Central memory CD8-positive, alpha-beta T cell (primary cell): ENCODE data around the gene DNAH11.
"Not testable (repeated sequence)": the region's sequence is repeated elsewhere in the genome, so short reads cannot be mapped to it uniquely, and the experiment has no call there.

ENCODE experiments used
- ATAC-seq: fragments of 150-1000 bp; cut with Tn5 transposase; replicated peaks from 2 replicates; pipeline ENCODE4 v1.10.0; 2022; ENCODE audit warnings: mild to moderate bottlenecking, moderate FRiP score, moderate number of reproducible peaks; ENCODE audit not compliant: poor library complexity, severe bottlenecking; ENCODE audit errors: extremely low read depth
- DNase-seq, 2 donors: peaks; one replicate each; pipeline ENCODE4 v3.0.0; 2021; ENCODE audit warnings: low spot score in 2 of 2
- H3K27ac Mint-ChIP-seq: one replicate; pipeline ENCODE4 v1.8.0; 2022; ENCODE audit warnings: low read depth, mild to moderate bottlenecking, moderate library complexity, mixed read lengths
- H3K27me3 Mint-ChIP-seq: one replicate; pipeline ENCODE4 v1.8.0; 2022; ENCODE audit warnings: mixed read lengths
- H3K36me3 Mint-ChIP-seq: one replicate; pipeline ENCODE4 v1.8.0; 2022; ENCODE audit warnings: mild to moderate bottlenecking, moderate library complexity, mixed read lengths; ENCODE audit not compliant: insufficient read depth
- H3K4me1 Mint-ChIP-seq: one replicate; pipeline ENCODE4 v1.8.0; 2022; ENCODE audit warnings: mixed read lengths
- H3K4me3 Mint-ChIP-seq: one replicate; pipeline ENCODE4 v1.8.0; 2022; ENCODE audit warnings: mild to moderate bottlenecking, moderate library complexity, mixed read lengths
- H3K9me3 Mint-ChIP-seq: one replicate; pipeline ENCODE4 v1.8.0; 2022; ENCODE audit warnings: mixed read lengths

The DNAH11 gene

DNA sequence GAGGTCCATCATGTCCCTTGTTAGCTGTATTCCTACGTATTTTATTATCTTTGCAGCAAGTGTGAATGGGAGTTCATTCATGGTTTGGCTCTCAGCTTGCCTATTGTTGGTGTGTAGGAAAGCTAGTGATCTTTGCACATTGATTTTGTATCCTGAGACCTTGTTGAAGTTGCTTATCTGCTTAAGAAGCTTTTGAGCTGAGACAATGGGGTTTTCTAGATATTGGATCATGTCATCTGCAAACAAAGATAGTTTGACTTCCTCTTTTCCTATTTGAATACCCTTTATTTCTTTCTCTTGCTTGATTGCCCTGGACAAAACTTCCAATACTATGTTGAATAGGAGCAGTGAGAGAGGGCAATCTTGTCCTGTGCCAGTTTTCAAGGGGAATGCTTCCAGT, 10.4 kb upstream of the DNAH11 start:
- not testable (repeated sequence) for H3K36me3 Mint-ChIP-seq, H3K4me3 Mint-ChIP-seq, H3K27ac Mint-ChIP-seq, DNase-seq, H3K9me3 Mint-ChIP-seq, ATAC-seq, H3K4me1 Mint-ChIP-seq, H3K27me3 Mint-ChIP-seq

DNA sequence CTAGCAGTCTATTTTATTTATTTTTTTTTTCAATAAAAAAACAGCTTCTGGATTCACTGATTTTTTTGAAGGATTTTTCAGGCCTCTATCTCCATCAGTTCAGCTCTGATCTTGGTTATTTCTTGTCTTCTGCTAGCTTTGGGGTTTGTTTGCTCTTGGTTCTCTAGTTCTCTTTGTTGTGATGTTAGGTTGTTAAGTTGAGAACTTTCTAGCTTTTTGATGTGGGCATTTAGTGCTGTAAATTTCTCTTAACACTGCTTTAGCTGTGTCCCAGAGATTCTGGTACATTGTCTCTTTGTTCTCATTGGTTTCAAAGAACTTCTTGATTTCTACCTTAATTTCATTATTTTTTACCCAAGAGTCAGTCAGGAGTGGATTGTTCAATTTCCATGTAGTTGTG, 9.2 kb upstream of the DNAH11 start:
- H3K27ac Mint-ChIP-seq, H3K4me1 Mint-ChIP-seq, H3K9me3 Mint-ChIP-seq, ATAC-seq, H3K4me3 Mint-ChIP-seq, H3K36me3 Mint-ChIP-seq, DNase-seq: not testable (repeated sequence)
- peaks cover 16% of the 10 kb centered on the region for H3K27me3 Mint-ChIP-seq

DNA sequence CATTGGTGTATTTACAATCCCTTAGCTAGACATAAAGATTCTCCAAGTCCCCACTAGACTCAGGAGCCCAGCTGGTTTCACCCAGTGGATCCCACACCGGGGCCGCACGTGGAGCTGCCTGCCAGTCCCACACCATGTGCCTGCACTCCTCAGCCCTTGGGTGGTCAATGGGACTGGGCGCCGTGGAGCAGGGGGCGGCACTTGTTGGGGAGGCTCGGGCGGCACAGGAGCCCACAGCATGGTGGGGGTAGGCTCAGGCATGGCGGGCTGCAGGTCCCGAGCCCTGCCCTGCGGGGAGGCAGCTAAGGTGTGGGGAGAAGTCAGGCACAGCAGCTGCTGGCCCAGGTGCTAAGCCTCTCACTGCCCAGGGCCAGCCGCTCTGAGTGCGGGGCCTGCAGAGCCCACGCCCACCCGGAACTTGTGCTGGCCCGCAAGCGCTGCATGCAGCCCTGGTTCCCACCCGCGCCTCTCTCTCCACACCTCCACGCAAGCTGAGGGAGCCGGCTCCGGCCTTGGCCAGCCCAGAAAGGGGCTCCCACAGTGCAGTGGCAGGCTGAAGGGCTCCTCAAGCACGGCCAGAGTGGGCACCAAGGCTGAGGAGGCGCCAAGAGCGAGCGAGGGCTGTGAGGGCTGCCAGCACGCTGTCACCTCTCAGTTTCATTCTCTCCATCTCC, 6.3 kb upstream of the DNAH11 start:
- H3K4me3 Mint-ChIP-seq, H3K9me3 Mint-ChIP-seq, H3K36me3 Mint-ChIP-seq, ATAC-seq, DNase-seq, H3K27ac Mint-ChIP-seq, H3K4me1 Mint-ChIP-seq: not testable (repeated sequence)
- H3K27me3 Mint-ChIP-seq: peaks cover 45% of the 10 kb centered on the region

DNA sequence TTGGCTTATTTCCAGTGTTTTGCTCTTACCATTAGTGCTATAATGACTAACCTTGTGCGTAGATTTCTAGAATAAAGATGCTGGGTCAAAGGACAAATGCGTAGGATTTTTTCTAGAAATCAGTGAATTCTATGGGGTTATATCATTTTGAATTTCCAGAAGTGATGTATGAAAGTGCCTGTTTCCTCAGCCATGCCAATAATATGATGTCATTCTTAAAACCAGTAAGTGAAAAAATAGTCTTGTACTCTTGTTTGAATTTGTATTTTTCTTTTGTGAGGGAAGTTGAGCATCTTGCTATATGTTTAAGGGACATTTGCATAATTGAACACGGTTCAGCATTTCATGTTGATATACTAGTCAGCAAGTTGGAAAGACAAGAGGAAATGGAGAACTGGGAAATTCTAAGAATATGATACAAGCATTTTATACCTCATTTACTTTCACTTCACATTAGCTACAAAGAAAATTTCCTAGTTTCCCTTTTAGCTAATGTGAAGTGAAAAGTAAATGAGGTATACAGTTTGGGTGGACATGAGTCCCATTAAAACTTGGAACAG, 3.8 kb upstream of the DNAH11 start:
- H3K27ac Mint-ChIP-seq: no peak overlapping the region
- H3K27me3 Mint-ChIP-seq: peaks cover 68% of the 10 kb centered on the region
- no peak for ATAC-seq
- peaks cover 2% of the 10 kb centered on the region for H3K4me1 Mint-ChIP-seq
- no peak for DNase-seq
- no peaks in the 10 kb centered on the region for H3K36me3 Mint-ChIP-seq
- H3K9me3 Mint-ChIP-seq: no peaks in the 10 kb centered on the region
- H3K4me3 Mint-ChIP-seq: no peak overlapping the region

DNA sequence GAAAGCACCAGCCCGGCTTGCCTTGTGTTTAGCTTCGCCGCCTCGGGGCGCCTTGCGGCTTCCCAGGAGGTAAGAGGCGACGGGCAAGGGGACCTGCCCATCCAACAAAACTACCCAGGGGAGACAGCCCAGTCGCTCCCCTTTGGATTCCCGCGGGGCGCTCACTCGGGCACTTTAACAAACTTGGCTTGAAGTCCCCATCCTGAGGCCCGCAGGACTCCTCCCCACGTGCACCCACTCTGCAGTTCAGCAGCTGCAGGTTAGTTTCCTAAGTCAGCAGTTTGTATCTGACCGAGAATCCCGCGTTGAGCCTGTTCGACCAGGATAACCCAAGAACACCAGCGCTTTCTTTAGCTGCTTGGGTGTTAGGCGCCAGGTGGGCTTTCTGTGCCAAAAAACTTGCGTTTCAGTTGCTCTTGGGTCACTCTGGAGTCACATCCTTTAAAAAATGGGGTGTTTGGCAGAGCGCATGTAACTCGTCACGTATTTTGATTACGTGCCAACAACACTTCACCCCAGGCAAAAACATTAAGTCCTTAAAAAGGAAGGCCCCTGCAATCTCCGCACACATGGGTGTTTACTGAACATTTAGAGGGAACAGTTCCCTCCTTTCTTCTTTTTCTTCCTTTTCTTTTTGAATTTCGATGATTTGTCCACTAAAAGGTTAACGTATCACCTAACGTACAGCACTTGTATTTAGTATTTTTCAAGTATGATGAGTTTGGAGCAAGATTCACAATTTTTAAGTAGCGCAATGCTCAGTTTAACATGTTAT, 876 bp downstream of the DNAH11 start:
- peaks cover 81% of the 10 kb centered on the region for H3K27me3 Mint-ChIP-seq
- no peak for DNase-seq
- H3K4me3 Mint-ChIP-seq: peak overlapping the region; percentile 43
- no peaks in the 10 kb centered on the region for H3K9me3 Mint-ChIP-seq
- H3K36me3 Mint-ChIP-seq: no peaks in the 10 kb centered on the region
- no peak for ATAC-seq
- H3K27ac Mint-ChIP-seq: no peak overlapping the region
- peaks cover 5% of the 10 kb centered on the region for H3K4me1 Mint-ChIP-seq

DNA sequence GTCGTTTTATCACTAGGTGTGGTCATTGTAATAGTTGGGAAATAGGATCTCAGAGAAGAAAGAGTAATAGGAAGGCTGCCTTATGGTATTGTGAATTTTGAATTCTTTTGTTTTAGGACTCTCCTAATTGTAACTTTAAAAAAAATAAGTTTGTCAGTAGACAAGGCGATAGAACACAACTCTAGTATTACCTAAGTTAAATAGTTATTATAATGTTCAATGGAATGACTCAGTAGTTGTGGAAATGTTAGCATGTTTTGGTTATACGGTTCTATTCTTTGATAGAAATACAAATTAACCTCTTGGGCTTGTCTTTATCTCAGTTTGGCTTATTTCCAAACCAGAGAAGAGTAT, 1.4 kb downstream of the DNAH11 start:
- ATAC-seq: no peak
- peaks cover 81% of the 10 kb centered on the region for H3K27me3 Mint-ChIP-seq

DNA sequence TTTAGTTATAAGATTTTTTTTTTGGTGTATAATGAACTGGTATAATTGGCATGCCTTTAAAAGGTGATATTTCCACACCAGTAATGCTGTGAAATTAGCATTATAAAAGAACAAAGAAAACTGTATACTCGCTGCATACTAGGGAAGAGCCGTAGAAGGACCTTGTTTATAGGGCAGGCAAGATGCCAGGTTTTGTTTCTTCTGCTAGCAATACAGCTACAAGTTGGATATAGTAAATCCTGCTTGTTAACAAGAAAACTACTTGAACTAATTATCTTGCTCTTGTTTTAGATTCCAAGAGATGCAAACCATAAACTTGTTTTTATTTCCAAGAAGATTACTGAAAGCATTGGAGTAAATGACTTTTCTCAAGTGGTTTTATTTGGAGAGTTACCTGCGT, 1.9 kb downstream of the DNAH11 start:
- Mint-ChIP-seq H3K27ac (no peak overlapping the region), H3K36me3 (no peaks in the 10 kb centered on the region), H3K27me3 (peaks cover 81% of the 10 kb centered on the region), H3K9me3 (no peaks in the 10 kb centered on the region), H3K4me3 (no peak overlapping the region), H3K4me1 (peaks cover 5% of the 10 kb centered on the region)
- DNase-seq (no peak), ATAC-seq (no peak)

More for the DNA sequence above, 1.4 kb downstream of the DNAH11 start:
- Mint-ChIP-seq H3K27ac (no peak overlapping the region), H3K4me3 (peak overlapping the region; percentile 6), H3K36me3 (no peaks in the 10 kb centered on the region), H3K9me3 (no peaks in the 10 kb centered on the region), H3K4me1 (peaks cover 5% of the 10 kb centered on the region)
- DNase-seq: no peak

DNA sequence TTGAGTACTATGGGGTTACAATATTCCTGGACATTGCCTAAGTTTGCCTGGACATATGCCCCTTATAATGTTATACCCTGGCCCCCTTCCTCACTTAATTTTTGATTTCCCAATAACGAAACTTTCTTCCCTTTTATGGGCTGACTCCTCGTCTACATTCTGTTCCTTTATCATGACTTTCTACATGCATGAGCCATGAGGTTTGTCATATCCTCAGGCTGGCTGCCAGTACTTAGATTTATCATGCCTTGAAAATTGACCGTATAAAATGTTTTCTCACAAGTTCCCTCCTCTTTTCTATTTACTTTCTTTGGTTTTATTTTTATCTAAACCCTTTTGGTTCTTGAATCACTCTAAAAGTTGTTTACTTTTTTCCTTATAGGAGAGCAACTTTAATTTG, 4.7 kb downstream of the DNAH11 start:
- Mint-ChIP-seq H3K4me3 (no peak overlapping the region), H3K27ac (no peak overlapping the region), H3K27me3 (peaks cover 71% of the 10 kb centered on the region), H3K4me1 (peaks cover 5% of the 10 kb centered on the region), H3K9me3 (no peaks in the 10 kb centered on the region), H3K36me3 (no peaks in the 10 kb centered on the region)
- DNase-seq: no peak
- no peak for ATAC-seq

DNA sequence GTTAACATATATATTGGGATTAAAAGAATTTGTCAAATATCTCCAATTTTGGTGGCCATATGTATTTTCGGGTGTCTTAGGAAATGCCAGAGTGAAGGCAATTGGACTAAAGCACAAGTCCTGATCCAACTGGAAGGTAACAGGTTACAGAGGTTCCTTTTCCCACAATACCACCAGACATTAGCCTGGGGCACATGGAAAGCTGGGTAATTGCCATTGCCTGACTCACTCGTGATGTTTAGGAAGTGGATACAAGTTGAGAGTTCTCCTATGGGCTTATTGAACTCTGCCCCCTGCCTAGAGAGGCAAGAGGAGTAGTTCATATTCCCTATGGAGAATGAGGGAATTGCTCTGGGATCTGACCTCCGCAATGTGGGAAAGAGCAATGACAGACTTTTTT, 5.7 kb downstream of the DNAH11 start:
- DNase-seq (no peak), ATAC-seq (no peak)
- Mint-ChIP-seq H3K4me3 (no peak overlapping the region), H3K4me1 (peaks cover 5% of the 10 kb centered on the region), H3K36me3 (no peaks in the 10 kb centered on the region), H3K27ac (no peak overlapping the region), H3K9me3 (no peaks in the 10 kb centered on the region), H3K27me3 (peaks cover 62% of the 10 kb centered on the region)

DNA sequence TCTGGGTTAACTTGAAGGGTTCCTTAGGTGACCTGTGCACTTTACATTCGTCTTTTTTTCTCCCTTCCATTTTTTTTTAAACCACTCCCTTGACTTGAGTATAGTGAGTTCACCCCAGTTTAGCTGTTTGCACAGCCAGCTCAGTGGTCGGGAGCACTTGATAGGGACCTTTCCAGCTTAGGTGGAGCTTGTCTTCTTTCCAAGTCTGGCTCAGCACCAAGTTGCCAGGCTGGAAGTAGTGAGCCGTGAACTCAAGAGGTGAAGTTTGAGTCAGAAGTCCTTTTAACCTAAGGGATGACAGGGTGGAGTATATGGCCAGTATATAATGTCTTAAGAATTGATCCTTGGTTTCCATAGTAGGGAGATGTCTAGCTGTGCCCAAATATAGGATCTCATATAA, 7.2 kb downstream of the DNAH11 start:
- Mint-ChIP-seq H3K27me3 (peaks cover 46% of the 10 kb centered on the region), H3K4me1 (no peaks in the 10 kb centered on the region), H3K27ac (no peak overlapping the region), H3K9me3 (no peaks in the 10 kb centered on the region), H3K36me3 (no peaks in the 10 kb centered on the region), H3K4me3 (no peak overlapping the region)
- ATAC-seq (no peak), DNase-seq (no peak)

DNA sequence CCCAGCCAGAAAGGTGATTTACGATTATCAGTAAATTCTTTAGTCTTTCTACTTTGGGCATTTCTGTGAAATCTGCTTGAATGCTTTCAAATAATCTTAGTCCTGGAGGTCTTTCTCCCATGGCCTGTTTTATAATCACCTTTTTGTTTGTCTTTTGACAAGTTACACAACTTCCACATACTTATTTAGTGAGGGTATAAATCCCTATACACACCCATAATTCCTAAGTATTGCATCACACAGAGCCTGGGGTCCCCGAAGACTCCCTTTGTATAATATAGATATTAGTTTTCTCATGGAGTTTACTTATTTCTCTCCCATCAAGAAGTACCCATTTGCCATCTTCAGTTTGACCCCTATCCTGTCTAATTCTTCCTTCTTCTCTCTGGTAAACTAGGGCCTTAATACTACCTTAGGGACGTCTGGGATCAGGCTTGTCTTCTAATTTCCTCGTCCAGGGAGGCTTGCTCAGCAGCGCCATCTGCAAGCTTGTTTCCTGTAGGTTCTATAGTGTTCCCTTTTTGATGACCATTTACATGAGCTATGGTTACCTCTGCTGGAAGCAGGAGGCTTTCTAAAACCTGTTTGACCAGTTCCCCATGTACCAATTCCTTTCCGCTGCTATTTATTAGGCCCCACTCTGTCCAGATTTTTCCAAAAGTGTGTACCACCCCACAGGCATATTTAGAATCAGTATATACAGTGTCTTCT, 8.1 kb downstream of the DNAH11 start:
- Mint-ChIP-seq H3K9me3 (no peaks in the 10 kb centered on the region), H3K27me3 (peaks cover 45% of the 10 kb centered on the region), H3K27ac (no peak overlapping the region), H3K36me3 (no peaks in the 10 kb centered on the region), H3K4me3 (no peak overlapping the region), H3K4me1 (no peaks in the 10 kb centered on the region)
- DNase-seq (no peak), ATAC-seq (no peak)

DNA sequence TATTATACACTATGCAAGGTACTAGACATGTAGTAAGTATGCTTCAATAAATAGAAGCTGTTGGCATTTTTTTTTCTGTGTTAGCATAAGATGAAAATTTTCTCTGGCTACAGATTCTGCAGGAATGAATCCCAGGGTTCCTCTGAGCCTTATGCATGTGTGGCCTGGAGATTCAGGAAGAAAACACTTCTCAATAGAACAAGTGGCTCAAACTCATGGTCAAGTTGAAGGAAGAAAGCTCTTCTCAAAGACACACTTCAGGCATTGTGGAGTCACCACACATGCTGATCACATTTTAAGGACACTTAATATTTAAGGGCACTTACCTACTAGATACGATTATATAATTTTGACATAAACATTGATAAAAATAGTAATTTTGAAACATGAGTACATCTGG, 19.5 kb downstream of the DNAH11 start:
- DNase-seq (no peak), ATAC-seq (no peak)
- no peaks in the 10 kb centered on the region for H3K9me3 Mint-ChIP-seq
- H3K4me3 Mint-ChIP-seq: no peak overlapping the region
- no peaks in the 10 kb centered on the region for H3K4me1 Mint-ChIP-seq
- no peaks in the 10 kb centered on the region for H3K36me3 Mint-ChIP-seq
- H3K27me3 Mint-ChIP-seq: peaks cover 8% of the 10 kb centered on the region
- H3K27ac Mint-ChIP-seq: no peak overlapping the region
